CD14-positive monocyte (primary cell): Measurements from ENCODE around the gene TLCD3A. TPM values are rescaled to one million over a fixed set of nuclear protein-coding genes. Genes with fewer than 3 reads are reported as not detected.
"Not testable (repeated sequence)": the region's sequence is repeated elsewhere in the genome, so short reads cannot be mapped to it uniquely, and the experiment has no call there.

Experiments used
- DNase-seq, 3 donors: peaks; one replicate each; pipeline ENCODE4 v3.0.0-alpha.2; 2011 to 2022
- H2AFZ ChIP-seq: 2 replicates; pipeline ENCODE4 v1.6.0; 2012; ENCODE audit warnings: mild to moderate bottlenecking, low read depth, low read length, inconsistent platforms; ENCODE audit not compliant: insufficient read depth, poor library complexity, severe bottlenecking
- H3K27ac ChIP-seq, 2 donors: 1 replicate in 1 of 2; 2 replicates in 1 of 2; pipeline ENCODE4 v1.5.1; 2012 to 2013; ENCODE audit warnings: low read length in 2 of 2, control low read depth in 1 of 2, inconsistent platforms in 1 of 2, low read depth in 1 of 2, mild to moderate bottlenecking in 1 of 2
- H3K27me3 ChIP-seq, 2 donors: one replicate each; pipeline versions ENCODE4 v1.6.0 to v1.6.1; 2011 to 2013; ENCODE audit warnings: low read length in 2 of 2; ENCODE audit not compliant: control insufficient read depth in 2 of 2, insufficient read depth in 2 of 2
- H3K36me3 ChIP-seq, 2 donors: replicated peaks in 1 of 2; 1 replicate in 1 of 2; 2 replicates in 1 of 2; pipeline versions ENCODE4 v1.5.1 to v1.6.1; 2012 to 2013; ENCODE audit warnings: low read length in 2 of 2, control low read depth in 1 of 2, inconsistent platforms in 1 of 2, mild to moderate bottlenecking in 1 of 2; ENCODE audit not compliant: insufficient read depth in 2 of 2, control insufficient read depth in 1 of 2
- H3K4me1 ChIP-seq, 2 donors: 1 replicate in 1 of 2; 2 replicates in 1 of 2; pipeline versions ENCODE4 v1.5.1 to v1.6.1; 2012 to 2013; ENCODE audit warnings: low read length in 2 of 2, control low read depth in 1 of 2, inconsistent platforms in 1 of 2, mild to moderate bottlenecking in 1 of 2, moderate library complexity in 1 of 2; ENCODE audit not compliant: insufficient read depth in 2 of 2, control insufficient read depth in 1 of 2
- H3K4me2 ChIP-seq: replicated peaks from 2 replicates; pipeline ENCODE3; 2012; ENCODE audit warnings: low read length, moderate library complexity, mild to moderate bottlenecking; ENCODE audit not compliant: poor library complexity, severe bottlenecking; ENCODE audit errors: extremely low read depth
- H3K4me3 ChIP-seq, 3 experiments: fragments of 200-600 bp in 1 of 3; sonication (generic) in 1 of 3; replicated peaks in 1 of 3; 1 replicate in 2 of 3; 2 replicates in 1 of 3; pipeline ENCODE4 v1.5.1; 2011 to 2013; ENCODE audit warnings: low read length in 3 of 3, mild to moderate bottlenecking in 3 of 3, control low read depth in 2 of 3, low read depth in 2 of 3, inconsistent platforms in 1 of 3, moderate library complexity in 1 of 3
- H3K79me2 ChIP-seq: 2 replicates; pipeline ENCODE4 v1.6.0; 2012; ENCODE audit warnings: mild to moderate bottlenecking, control low read depth, inconsistent platforms, low read length, moderate library complexity; ENCODE audit not compliant: insufficient read depth
- H3K9ac ChIP-seq: 2 replicates; pipeline ENCODE4 v1.6.0; 2017; ENCODE audit warnings: low read length, mild to moderate bottlenecking; ENCODE audit not compliant: insufficient read depth, poor library complexity, severe bottlenecking
- H3K9me3 ChIP-seq, 2 donors: replicated peaks in 1 of 2; 1 replicate in 1 of 2; 2 replicates in 1 of 2; pipeline versions ENCODE4 v1.5.1 to v1.6.1; 2012 to 2013; ENCODE audit warnings: low read length in 2 of 2, control low read depth in 1 of 2; ENCODE audit not compliant: control insufficient read depth in 1 of 2, insufficient read depth in 1 of 2
- H4K20me1 ChIP-seq: 2 replicates; pipeline ENCODE4 v1.6.0; 2012; ENCODE audit warnings: mild to moderate bottlenecking, low read length, control low read depth, moderate library complexity; ENCODE audit not compliant: insufficient read depth
- H3K27ac Mint-ChIP-seq, 7 donors: one replicate each; pipeline ENCODE4 v1.8.0; 2020; ENCODE audit warnings: mild to moderate bottlenecking in 7 of 7, mixed read lengths in 7 of 7, moderate library complexity in 6 of 7, inconsistent platforms in 2 of 7
- H3K27me3 Mint-ChIP-seq, 3 donors: one replicate each; pipeline ENCODE4 v1.8.0; 2021 to 2022; ENCODE audit warnings: low read depth in 3 of 3, mild to moderate bottlenecking in 3 of 3, mixed read lengths in 3 of 3, moderate library complexity in 3 of 3, inconsistent platforms in 1 of 3
- H3K36me3 Mint-ChIP-seq, 2 donors: one replicate each; pipeline ENCODE4 v1.8.0; 2020; ENCODE audit warnings: mixed read lengths in 2 of 2, inconsistent platforms in 1 of 2, mild to moderate bottlenecking in 1 of 2
- H3K4me1 Mint-ChIP-seq: one replicate; pipeline ENCODE4 v1.8.0; 2020; ENCODE audit warnings: mild to moderate bottlenecking, mixed read lengths
- H3K4me3 Mint-ChIP-seq, 2 donors: one replicate each; pipeline ENCODE4 v1.8.0; 2020; ENCODE audit warnings: mild to moderate bottlenecking in 2 of 2, mixed read lengths in 2 of 2, moderate library complexity in 1 of 2
- H3K9me3 Mint-ChIP-seq, 7 donors: one replicate each; pipeline ENCODE4 v1.8.0; 2020 to 2022; ENCODE audit warnings: mixed read lengths in 7 of 7, mild to moderate bottlenecking in 6 of 7, moderate library complexity in 6 of 7, inconsistent platforms in 2 of 7
- WGBS: methylation state at CpG from one replicate; pipeline ENCODE4 v1.1.5; 2013; ENCODE audit warnings: missing lambda C conversion rate; ENCODE audit not compliant: insufficient coverage; 5-methylcytosine and 5-hydroxymethylcytosine counted together
- intact Hi-C, 2 donors: fragments of 100-400 bp; cut with micrococcal nuclease; formaldehyde crosslinking; loops; one replicate each; pipeline versions ENCODE4 v1.15.0 to v1.15.1; 2023
- polyA plus RNA-seq, 3 donors: library from polyadenylated mRNA; depleted of rRNA in 1 of 3; unstranded in 2 of 3; stranded (reverse) in 1 of 3; fragments of 300-500 nt in 2 of 3; fragments of >200 nt in 1 of 3; fragmentation: Illumina TruSeq in 2 of 3; gene quantifications; 1 replicate in 2 of 3; 2 replicates in 1 of 3; pipeline ENCODE4 v1.2.3, GENCODE V29; 2012 to 2021
- TF ChIP-seq, protein P1 (sequence below): fragments of 200-600 bp; IDR thresholded peaks from one replicate; pipeline ENCODE4 v1.8.0; 2022; ENCODE audit warnings: antibody characterized with exemption, mild to moderate bottlenecking

The TLCD3A gene
- polyA plus RNA-seq, 3 donors = 0.09 to 1.8 (median 0.13) TPM

DNA sequence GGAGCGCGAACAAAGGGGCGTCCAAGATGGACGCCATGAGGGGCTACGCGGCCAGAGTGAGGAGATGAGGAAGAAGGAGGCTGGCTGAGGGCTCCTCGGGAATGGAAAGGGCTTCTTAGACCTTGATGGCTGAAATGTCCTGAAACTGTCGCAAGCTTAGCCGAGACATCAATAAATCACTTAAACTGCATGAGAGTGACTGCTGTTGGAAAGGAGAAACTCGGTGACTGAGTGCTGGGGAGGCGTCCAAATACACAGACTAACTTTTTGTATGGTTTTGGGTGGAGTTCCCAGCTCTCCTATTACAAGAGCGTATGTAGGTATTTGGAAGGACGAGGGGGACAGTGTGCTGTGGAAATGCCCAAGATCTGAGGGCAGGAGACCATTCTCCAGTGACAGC, 21.0 kb downstream of the TLCD3A start:
- Histone ChIP-seq H3K9me3 (no peaks in the 10 kb centered on the region), H3K79me2 (peaks cover 26% of the 10 kb centered on the region), H3K27me3 (no peaks in the 10 kb centered on the region), H3K9ac (no peak overlapping the region), H3K4me3 (no peak overlapping the region), H3K4me2 (peak overlapping the region; percentile 21), H4K20me1 (peaks cover 5% of the 10 kb centered on the region), H3K27ac (no peak overlapping the region), H3K36me3 (peaks cover 15 to 21% of the 10 kb centered on the region in 2 donors), H3K4me1 (peaks cover 19 to 26% of the 10 kb centered on the region in 2 donors), H2AFZ (no peak overlapping the region)
- TF ChIP-seq, protein P1, sequence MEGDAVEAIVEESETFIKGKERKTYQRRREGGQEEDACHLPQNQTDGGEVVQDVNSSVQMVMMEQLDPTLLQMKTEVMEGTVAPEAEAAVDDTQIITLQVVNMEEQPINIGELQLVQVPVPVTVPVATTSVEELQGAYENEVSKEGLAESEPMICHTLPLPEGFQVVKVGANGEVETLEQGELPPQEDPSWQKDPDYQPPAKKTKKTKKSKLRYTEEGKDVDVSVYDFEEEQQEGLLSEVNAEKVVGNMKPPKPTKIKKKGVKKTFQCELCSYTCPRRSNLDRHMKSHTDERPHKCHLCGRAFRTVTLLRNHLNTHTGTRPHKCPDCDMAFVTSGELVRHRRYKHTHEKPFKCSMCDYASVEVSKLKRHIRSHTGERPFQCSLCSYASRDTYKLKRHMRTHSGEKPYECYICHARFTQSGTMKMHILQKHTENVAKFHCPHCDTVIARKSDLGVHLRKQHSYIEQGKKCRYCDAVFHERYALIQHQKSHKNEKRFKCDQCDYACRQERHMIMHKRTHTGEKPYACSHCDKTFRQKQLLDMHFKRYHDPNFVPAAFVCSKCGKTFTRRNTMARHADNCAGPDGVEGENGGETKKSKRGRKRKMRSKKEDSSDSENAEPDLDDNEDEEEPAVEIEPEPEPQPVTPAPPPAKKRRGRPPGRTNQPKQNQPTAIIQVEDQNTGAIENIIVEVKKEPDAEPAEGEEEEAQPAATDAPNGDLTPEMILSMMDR = no peak
- no peak for DNase-seq
- Mint-ChIP-seq H3K4me1 (peaks cover 29% of the 10 kb centered on the region), H3K27ac (peak overlapping the region in 2 of 7 donors; percentile 21 to 61), H3K4me3 (peak overlapping the region; percentile 61 to 68), H3K27me3 (peaks cover 0 to 2% (median 2%) of the 10 kb centered on the region in 3 donors), H3K36me3 (peaks cover 17 to 21% of the 10 kb centered on the region in 2 donors), H3K9me3 (peaks cover 0 to 3% (median 0%) of the 10 kb centered on the region in 7 donors)
- WGBS = 92% methylated on average over 10 of the region's 13 CpGs
- intact Hi-C loops = loop anchor here (5.0 kb wide), 2 partner anchors 36 to 606 kb away; no protein-coding TSS in a partner anchor

DNA sequence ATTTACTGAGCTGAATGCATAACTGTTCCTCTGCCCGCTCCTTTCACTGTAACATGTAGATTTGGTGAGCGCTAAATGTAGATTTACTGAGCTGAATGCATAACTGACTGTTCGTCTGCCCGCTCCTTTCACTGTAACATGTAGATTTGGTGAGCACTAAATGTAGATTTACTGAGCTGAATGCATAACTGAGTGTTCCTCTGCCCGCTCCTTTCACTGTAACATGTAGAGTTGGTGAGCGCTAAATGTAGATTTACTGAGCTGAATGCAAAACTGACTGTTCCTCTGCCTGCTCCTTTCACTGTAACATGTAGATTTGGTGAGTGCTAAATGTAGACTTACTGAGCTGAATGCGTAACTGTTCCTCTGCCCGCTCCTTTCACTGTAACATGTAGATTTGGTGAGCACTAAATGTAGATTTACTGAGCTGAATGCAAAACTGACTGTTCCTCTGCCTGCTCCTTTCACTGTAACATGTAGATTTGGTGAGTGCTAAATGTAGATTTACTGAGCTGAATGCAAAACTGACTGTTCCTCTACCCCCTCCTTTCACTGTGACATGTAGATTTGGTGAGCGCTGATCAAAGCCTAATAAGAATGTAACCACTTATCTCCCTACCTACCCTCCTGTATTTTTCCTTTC, 23.0 kb downstream of the TLCD3A start:
- H3K9me3 Mint-ChIP-seq, H3K4me3 Mint-ChIP-seq, H3K9ac ChIP-seq, intact Hi-C loops, H3K4me2 ChIP-seq, H3K9me3 ChIP-seq, H2AFZ ChIP-seq, DNase-seq, H3K27me3 Mint-ChIP-seq, H3K4me3 ChIP-seq, H3K27me3 ChIP-seq, H3K27ac Mint-ChIP-seq, H3K27ac ChIP-seq, H4K20me1 ChIP-seq: not testable (repeated sequence)
- WGBS = 100% methylated on average over 6 of the region's 9 CpGs
- Histone ChIP-seq H3K36me3 (peaks cover 29 to 36% of the 10 kb centered on the region in 2 donors), H3K4me1 (peaks cover 18 to 25% of the 10 kb centered on the region in 2 donors), H3K79me2 (peaks cover 14% of the 10 kb centered on the region)
- H3K36me3 Mint-ChIP-seq = peaks cover 27 to 33% of the 10 kb centered on the region in 2 donors
- H3K4me1 Mint-ChIP-seq = peaks cover 18% of the 10 kb centered on the region

DNA sequence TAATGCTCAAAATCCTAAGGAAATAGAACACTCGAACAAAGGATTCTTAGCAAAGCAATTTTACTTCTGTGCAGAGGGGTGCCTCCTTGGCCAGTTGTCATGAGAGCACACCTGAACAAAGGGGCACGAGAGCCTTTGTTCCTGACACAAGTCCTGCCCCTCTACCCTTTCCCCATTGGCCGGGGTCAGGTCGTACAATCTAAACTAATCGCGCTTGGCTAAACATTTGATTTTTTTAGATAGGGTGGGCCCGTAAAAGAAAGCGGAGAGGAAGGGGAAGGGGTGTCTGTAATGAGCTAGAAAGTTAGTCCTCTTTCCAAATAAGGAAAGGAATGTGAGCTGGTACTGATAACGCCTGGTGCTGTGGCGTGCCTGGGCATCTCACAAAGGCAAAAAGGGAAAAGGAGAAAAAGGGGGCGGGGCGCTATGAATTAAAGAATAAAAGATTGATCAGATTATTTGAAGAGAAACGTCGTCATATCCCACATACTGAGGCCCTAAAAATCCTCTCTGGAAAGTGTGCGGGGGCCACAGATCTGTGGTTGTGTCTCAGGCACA, 23.7 kb downstream of the TLCD3A start:
- H3K9ac ChIP-seq, H3K4me2 ChIP-seq, intact Hi-C loops, DNase-seq, H3K4me3 ChIP-seq, H3K27me3 ChIP-seq, H2AFZ ChIP-seq, H3K9me3 Mint-ChIP-seq, H3K9me3 ChIP-seq, H4K20me1 ChIP-seq, H3K4me3 Mint-ChIP-seq, H3K27ac ChIP-seq, H3K27ac Mint-ChIP-seq, H3K79me2 ChIP-seq, H3K27me3 Mint-ChIP-seq: not testable (repeated sequence)
- peaks cover 33 to 40% of the 10 kb centered on the region in 2 donors for H3K36me3 Mint-ChIP-seq
- H3K4me1 Mint-ChIP-seq = peaks cover 11% of the 10 kb centered on the region
- 96% methylated on average over 6 of the region's 15 CpGs for WGBS
- H3K4me1 ChIP-seq = peaks cover 11 to 19% of the 10 kb centered on the region in 2 donors
- H3K36me3 ChIP-seq = peaks cover 35 to 42% of the 10 kb centered on the region in 2 donors
